Cerebellar cortex (tissue), 1 donor: ENCODE data around the gene SERPINA12.
"Not testable (repeated sequence)": the region's sequence is repeated elsewhere in the genome, so short reads cannot be mapped to it uniquely, and the experiment has no call there.

ENCODE experiments used
- DNase-seq: peaks from one replicate; pipeline ENCODE4 v3.0.0-alpha.2; 2015; ENCODE audit warnings: low spot score

The SERPINA12 gene

GRCh38 chr14:94536836-94537235 is 27.6 kb upstream of the SERPINA12 start:
- no peak for DNase-seq

GRCh38 chr14:94535506-94535905 is 26.2 kb upstream of the SERPINA12 start:
- no peak for DNase-seq

- DNase-seq, result no peak
Observed at GRCh38 chr14:94532447-94532846, 23.2 kb upstream of the SERPINA12 start.

- no peak for DNase-seq
Observed at GRCh38 chr14:94531187-94531586, 21.9 kb upstream of the SERPINA12 start.

GRCh38 chr14:94524093-94524492 is 14.8 kb upstream of the SERPINA12 start:
- DNase-seq, result no peak

GRCh38 chr14:94523265-94523664 is 14.0 kb upstream of the SERPINA12 start:
- DNase-seq, result no peak

GRCh38 chr14:94522115-94522724 is 13.0 kb upstream of the SERPINA12 start:
- DNase-seq, result no peak

GRCh38 chr14:94521375-94522114 is 12.3 kb upstream of the SERPINA12 start:
- DNase-seq, result no peak

- no peak for DNase-seq
Observed at GRCh38 chr14:94517641-94518257, 8.5 kb upstream of the SERPINA12 start.

- DNase-seq, result no peak
Observed at GRCh38 chr14:94517248-94517640, 8.0 kb upstream of the SERPINA12 start.

- DNase-seq, result no peak
Observed at GRCh38 chr14:94515856-94516255, 6.6 kb upstream of the SERPINA12 start.

- no peak for DNase-seq
Observed at GRCh38 chr14:94515426-94515825, 6.2 kb upstream of the SERPINA12 start.

GRCh38 chr14:94514351-94514750 is 5.1 kb upstream of the SERPINA12 start:
- no peak for DNase-seq

GRCh38 chr14:94510481-94510880 is 1.2 kb upstream of the SERPINA12 start:
- not testable (repeated sequence) for DNase-seq

GRCh38 chr14:94505641-94506040 is 3.6 kb downstream of the SERPINA12 start:
- DNase-seq, result no peak

- DNase-seq, result no peak
Observed at GRCh38 chr14:94505206-94505605, 4.1 kb downstream of the SERPINA12 start.

GRCh38 chr14:94501588-94502516 is 7.4 kb downstream of the SERPINA12 start:
- no peak for DNase-seq

- no peak for DNase-seq
Observed at GRCh38 chr14:94500264-94500663, 9.0 kb downstream of the SERPINA12 start.

- DNase-seq, result no peak
Observed at GRCh38 chr14:94499673-94500072, 9.6 kb downstream of the SERPINA12 start.

GRCh38 chr14:94498215-94498614 is 11.1 kb downstream of the SERPINA12 start:
- no peak for DNase-seq

GRCh38 chr14:94494085-94494484 is 15.2 kb downstream of the SERPINA12 start:
- no peak for DNase-seq

GRCh38 chr14:94491511-94491910 is 17.8 kb downstream of the SERPINA12 start:
- DNase-seq, result no peak
